GM13976 (cell line): ENCODE data around the gene INTS13.
"Not testable (repeated sequence)": the region's sequence is repeated elsewhere in the genome, so short reads cannot be mapped to it uniquely, and the experiment has no call there.

ENCODE experiments used
- DNase-seq: peaks from one replicate; pipeline ENCODE4 v3.0.0; 2012; ENCODE audit warnings: low spot score
- in situ Hi-C: fragments of 300-500 bp; cut with MboI; formaldehyde crosslinking; loops from one replicate; pipeline ENCODE4 v1.12.0; 2022; ENCODE audit warnings: low sequenced_read_pairs, mixed read lengths, inconsistent platforms; ENCODE audit not compliant: unreplicated experiment
- TF ChIP-seq, protein P1 (sequence below): IDR thresholded peaks from 2 replicates; pipeline ENCODE4 v1.5.1; 2012; ENCODE audit warnings: borderline replicate concordance, mild to moderate bottlenecking; ENCODE audit not compliant: insufficient read depth; ENCODE audit errors: extremely low read depth, missing control alignments, control extremely low read depth

The INTS13 gene

GRCh38 chr12:26918321-26919215 is 19.2 kb downstream of the INTS13 start:
- in situ Hi-C loops = no loop called here
- DNase-seq = no peak
- TF ChIP-seq, protein P1, sequence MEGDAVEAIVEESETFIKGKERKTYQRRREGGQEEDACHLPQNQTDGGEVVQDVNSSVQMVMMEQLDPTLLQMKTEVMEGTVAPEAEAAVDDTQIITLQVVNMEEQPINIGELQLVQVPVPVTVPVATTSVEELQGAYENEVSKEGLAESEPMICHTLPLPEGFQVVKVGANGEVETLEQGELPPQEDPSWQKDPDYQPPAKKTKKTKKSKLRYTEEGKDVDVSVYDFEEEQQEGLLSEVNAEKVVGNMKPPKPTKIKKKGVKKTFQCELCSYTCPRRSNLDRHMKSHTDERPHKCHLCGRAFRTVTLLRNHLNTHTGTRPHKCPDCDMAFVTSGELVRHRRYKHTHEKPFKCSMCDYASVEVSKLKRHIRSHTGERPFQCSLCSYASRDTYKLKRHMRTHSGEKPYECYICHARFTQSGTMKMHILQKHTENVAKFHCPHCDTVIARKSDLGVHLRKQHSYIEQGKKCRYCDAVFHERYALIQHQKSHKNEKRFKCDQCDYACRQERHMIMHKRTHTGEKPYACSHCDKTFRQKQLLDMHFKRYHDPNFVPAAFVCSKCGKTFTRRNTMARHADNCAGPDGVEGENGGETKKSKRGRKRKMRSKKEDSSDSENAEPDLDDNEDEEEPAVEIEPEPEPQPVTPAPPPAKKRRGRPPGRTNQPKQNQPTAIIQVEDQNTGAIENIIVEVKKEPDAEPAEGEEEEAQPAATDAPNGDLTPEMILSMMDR = no peak

- TF ChIP-seq, protein P1 = no peak
- DNase-seq = no peak
- in situ Hi-C loops = no loop called here
Observed at GRCh38 chr12:26906704-26907103, 31.1 kb downstream of the INTS13 start.

DNA sequence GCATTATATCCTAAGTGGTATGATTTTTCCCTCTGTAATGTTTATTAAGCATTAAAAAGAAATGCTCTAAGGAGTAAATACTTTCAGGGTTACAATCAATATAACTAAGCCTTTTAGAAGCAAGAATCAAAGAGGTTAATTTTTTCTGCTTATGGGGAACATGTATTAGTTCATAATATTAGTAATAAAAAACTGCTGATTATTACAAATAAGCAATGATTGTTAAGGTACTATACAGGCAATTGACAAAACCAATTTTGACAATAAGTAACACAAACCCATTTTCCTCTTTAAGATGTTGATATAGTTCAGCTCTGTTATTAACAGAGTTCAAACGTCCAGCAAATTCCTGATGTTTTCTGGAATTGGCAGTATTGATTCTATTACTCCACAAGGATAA is 31.8 kb downstream of the INTS13 start:
- TF ChIP-seq, protein P1 = no peak
- no peak for DNase-seq
- in situ Hi-C loops = no loop called here

DNA sequence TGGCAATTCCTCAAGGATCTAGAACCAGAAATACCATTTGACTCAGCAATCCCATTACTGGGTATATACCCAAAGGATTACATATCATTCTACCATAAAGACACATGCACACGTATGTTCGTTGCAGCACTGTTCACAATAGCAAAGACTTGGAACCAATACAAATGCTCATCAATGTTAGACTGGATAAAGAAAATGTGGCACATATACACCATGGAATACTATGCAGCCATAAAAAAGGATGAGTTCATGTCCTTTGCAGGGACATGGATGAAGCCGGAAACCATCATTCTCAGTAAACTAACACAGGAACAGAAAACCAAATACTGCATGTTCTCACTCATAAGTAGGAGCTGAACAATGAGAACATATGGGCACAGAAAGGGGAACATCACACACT is 34.4 kb downstream of the INTS13 start:
- DNase-seq, in situ Hi-C loops: not testable (repeated sequence)

DNA sequence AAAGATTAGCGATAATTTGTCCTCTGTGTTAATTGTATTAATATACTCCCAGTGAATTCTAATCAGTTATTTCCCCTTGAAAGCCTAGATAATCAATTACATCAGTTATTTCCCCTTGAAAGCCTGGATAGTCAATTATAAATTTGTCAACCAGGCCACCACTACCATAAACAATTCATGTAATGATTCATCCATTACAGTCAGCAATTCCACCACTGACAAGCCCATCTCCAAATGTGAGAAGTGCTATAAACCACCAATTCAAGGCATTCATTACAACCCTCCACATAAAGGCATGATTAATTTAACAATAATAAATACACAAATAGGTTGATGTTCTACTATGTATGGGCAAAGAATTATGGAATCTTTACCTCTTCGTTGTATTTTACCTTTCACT is 40.9 kb downstream of the INTS13 start:
- no peak for DNase-seq
- in situ Hi-C loops = no loop called here
- TF ChIP-seq, protein P1 = no peak

DNA sequence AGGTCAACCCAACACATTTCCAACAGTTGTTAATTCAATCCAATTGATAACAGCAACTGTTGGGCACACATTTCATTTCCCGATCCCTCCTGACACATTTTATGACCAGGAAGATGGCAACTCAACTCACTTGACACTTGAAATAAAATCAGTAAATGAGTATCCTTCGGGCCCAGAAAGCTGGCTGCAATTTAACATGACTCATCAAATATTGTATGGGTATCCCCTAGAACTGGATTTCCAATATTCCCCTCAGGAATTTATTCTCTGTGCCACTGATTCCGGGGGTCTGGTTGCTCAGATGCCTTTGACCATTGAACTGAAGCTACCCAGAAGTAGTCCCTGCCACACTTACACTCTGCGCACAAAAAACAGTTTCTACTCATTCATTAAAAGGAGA is 42.1 kb downstream of the INTS13 start:
- in situ Hi-C loops = no loop called here
- TF ChIP-seq, protein P1 = no peak
- DNase-seq = no peak

GRCh38 chr12:26891704-26892103 is 46.1 kb downstream of the INTS13 start:
- no peak for DNase-seq
- in situ Hi-C loops = no loop called here
- TF ChIP-seq, protein P1 = no peak
